Glutamatergic neuron (in vitro differentiated cells): Measurements from ENCODE around the gene PROCR. TPM values are rescaled to one million over a fixed set of nuclear protein-coding genes. Genes with fewer than 3 reads are reported as not detected.
"Not testable (repeated sequence)": the region's sequence is repeated elsewhere in the genome, so short reads cannot be mapped to it uniquely, and the experiment has no call there.

Experiments used
- DNase-seq: peaks from one replicate; pipeline ENCODE4 v3.0.0; 2022
- H3K27ac Mint-ChIP-seq: one replicate; pipeline ENCODE4 v1.8.0; 2020; ENCODE audit warnings: mild to moderate bottlenecking, mixed read lengths, inconsistent platforms; ENCODE audit not compliant: unreplicated experiment
- H3K27me3 Mint-ChIP-seq: one replicate; pipeline ENCODE4 v1.8.0; 2020; ENCODE audit warnings: mild to moderate bottlenecking, moderate library complexity, mixed read lengths, inconsistent platforms; ENCODE audit not compliant: unreplicated experiment
- H3K36me3 Mint-ChIP-seq: one replicate; pipeline ENCODE4 v1.8.0; 2020; ENCODE audit warnings: mild to moderate bottlenecking, mixed read lengths, inconsistent platforms; ENCODE audit not compliant: unreplicated experiment
- H3K4me1 Mint-ChIP-seq: one replicate; pipeline ENCODE4 v1.8.0; 2020; ENCODE audit warnings: mild to moderate bottlenecking, low read depth, mixed read lengths, inconsistent platforms; ENCODE audit not compliant: unreplicated experiment
- H3K4me3 Mint-ChIP-seq: one replicate; pipeline ENCODE4 v1.8.0; 2020; ENCODE audit warnings: mild to moderate bottlenecking, mixed read lengths, inconsistent platforms; ENCODE audit not compliant: unreplicated experiment
- H3K9me3 Mint-ChIP-seq: one replicate; pipeline ENCODE4 v1.8.0; 2020; ENCODE audit warnings: mild to moderate bottlenecking, moderate library complexity, mixed read lengths, inconsistent platforms; ENCODE audit not compliant: unreplicated experiment
- CTCF ChIP-seq: fragments of 200-600 bp; sonication (generic); IDR thresholded peaks from one replicate; pipeline ENCODE4 v1.5.0; 2021; ENCODE audit not compliant: partially characterized antibody, unreplicated experiment
- total RNA-seq: library from RNA; stranded (reverse); fragmentation: NEBNext Ultra II Directional; extraction: Animal tissue kit (Norgen Biotek cat#: 25700); gene quantifications from one replicate; pipeline ENCODE4 v1.2.1, GENCODE V29; 2021; ENCODE audit not compliant: unreplicated experiment

PROCR gene
- total RNA-seq, 1 donor from 2014 or later: 0.32 TPM

- no peaks in the 10 kb centered on the region for H3K9me3 Mint-ChIP-seq
- H3K27ac Mint-ChIP-seq: peak within 1 kb of the TSS; percentile 56
- H3K27me3 Mint-ChIP-seq: no peaks in the 10 kb centered on the region
- H3K4me1 Mint-ChIP-seq: peaks cover 3% of the 10 kb centered on the region
- peak; percentile 96 for DNase-seq
- H3K36me3 Mint-ChIP-seq: no peaks in the 10 kb centered on the region
- peak within 1 kb of the TSS; percentile 94 for H3K4me3 Mint-ChIP-seq
- no peak for TF ChIP-seq CTCF
These were observed 24.8 kb upstream of the PROCR start, which contains the start of gene EDEM2 for GRCh38 chr20:35146920-35147574. EDEM2 (minus strand) TSS chr20:35147336; CDS start chr20:35147258, 78 bp downstream.

DNA sequence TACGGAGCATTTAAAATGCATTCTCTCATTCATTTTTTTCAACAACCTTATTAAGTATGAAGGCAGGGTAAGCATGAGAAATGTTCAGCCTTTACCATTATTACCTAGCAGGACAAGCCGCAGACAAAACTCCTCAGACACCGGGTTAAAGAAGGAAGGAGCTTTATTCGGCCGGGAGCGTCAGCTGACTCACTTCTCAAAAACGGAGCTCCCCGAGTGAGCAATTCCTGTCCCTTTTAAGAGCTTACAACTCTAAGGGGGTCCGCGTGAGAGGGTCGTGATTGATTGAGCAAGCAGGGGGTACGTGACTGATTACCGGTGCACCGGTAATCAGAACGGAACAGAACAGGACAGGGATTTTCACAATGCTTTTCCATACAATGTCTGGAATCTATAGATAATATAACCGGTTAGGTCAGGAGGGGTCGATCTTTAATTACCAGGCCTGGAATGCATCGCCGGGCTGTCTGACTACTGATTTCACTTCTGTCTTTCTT is 24.2 kb upstream of the PROCR start:
- H3K4me1 Mint-ChIP-seq, DNase-seq, H3K27me3 Mint-ChIP-seq, H3K9me3 Mint-ChIP-seq, H3K27ac Mint-ChIP-seq, H3K36me3 Mint-ChIP-seq: not testable (repeated sequence)
- H3K4me3 Mint-ChIP-seq: peak overlapping the region; percentile 94

DNA sequence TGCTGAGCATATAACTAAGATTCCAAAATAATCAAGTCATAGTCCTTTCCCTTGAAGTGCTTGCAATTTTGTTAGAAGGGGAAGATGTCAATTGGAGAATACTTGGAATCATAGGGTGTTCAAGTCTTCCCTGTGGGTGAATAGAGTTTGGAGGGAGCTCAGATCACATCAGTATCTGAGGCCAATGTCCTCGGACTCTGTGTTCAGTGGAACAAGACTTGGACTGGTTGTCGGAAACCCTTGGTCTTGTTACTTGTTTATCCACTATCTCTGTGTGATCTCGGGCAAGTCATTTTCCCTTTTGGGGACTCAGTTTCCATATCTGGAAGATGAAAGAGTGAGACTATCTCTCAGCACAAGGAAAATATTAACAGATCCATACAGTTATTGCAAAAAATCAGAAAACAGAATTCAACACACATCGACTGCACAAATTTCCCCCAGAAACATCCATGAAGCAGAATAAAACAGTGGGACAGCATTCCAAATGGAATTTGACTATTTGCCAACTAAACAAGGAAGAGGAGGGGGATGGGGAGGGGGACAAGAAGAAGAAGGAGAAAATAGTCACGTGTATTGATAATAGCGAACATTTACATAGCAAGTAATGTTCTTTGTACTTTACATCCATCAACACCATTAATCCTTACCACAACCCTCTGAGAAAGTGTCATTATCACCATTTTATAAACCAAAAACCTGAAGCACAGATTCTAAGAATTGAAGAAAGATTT is 20.9 kb upstream of the PROCR start:
- Mint-ChIP-seq H3K27me3 (no peaks in the 10 kb centered on the region), H3K27ac (no peak overlapping the region)
- no peak for TF ChIP-seq CTCF

DNA sequence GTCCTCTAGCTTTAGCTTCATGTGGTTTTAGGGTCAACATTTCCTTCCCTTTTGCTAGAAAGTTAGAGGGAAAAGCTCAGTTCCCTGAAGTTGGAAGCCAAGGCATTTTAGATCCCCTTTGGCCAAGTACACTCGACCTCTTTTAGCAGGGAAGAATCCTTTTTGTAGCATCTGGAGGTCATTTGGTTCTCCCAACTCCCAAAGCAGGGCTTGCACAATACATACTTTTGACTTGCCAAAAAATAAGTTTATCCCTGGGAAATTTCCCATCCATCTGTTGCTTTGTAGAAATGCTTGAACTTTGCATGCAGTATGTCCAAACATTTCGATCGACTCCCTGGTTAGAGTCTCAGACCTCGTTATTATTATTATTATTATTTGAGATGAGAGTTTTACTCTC is 20.1 kb upstream of the PROCR start:
- H3K36me3 Mint-ChIP-seq: no peaks in the 10 kb centered on the region
- H3K4me3 Mint-ChIP-seq: no peak overlapping the region
- no peak for TF ChIP-seq CTCF
- no peak overlapping the region for H3K27ac Mint-ChIP-seq
- H3K27me3 Mint-ChIP-seq: no peaks in the 10 kb centered on the region
- H3K4me1 Mint-ChIP-seq: peaks cover 1% of the 10 kb centered on the region
- no peaks in the 10 kb centered on the region for H3K9me3 Mint-ChIP-seq
- DNase-seq: no peak

More for the DNA sequence above, 20.9 kb upstream of the PROCR start:
- Mint-ChIP-seq H3K36me3 (no peaks in the 10 kb centered on the region), H3K4me1 (peaks cover 3% of the 10 kb centered on the region), H3K9me3 (no peaks in the 10 kb centered on the region), H3K4me3 (no peak overlapping the region)
- DNase-seq: no peak

GRCh38 chr20:35155936-35156335 is 15.9 kb upstream of the PROCR start:
- no peak overlapping the region for H3K27ac Mint-ChIP-seq

More at GRCh38 chr20:35155936-35156335, 15.9 kb upstream of the PROCR start:
- DNase-seq: no peak
- no peaks in the 10 kb centered on the region for H3K36me3 Mint-ChIP-seq
- no peak for TF ChIP-seq CTCF
- no peaks in the 10 kb centered on the region for H3K9me3 Mint-ChIP-seq
- H3K27me3 Mint-ChIP-seq: no peaks in the 10 kb centered on the region
- no peaks in the 10 kb centered on the region for H3K4me1 Mint-ChIP-seq
- H3K4me3 Mint-ChIP-seq: no peak overlapping the region
